GM12865 (cell line): ENCODE results near the gene NCBP3.
"Not testable (repeated sequence)": the region's sequence is repeated elsewhere in the genome, so short reads cannot be mapped to it uniquely, and the experiment has no call there.

ENCODE experiments used
- DNase-seq: peaks from one replicate; pipeline ENCODE4 v3.0.0; 2010; ENCODE audit warnings: low read depth
- H3K4me3 ChIP-seq: 2 replicates; pipeline ENCODE4 v1.5.1; 2011; ENCODE audit warnings: mild to moderate bottlenecking, low read depth, low read length, control low read depth
- CTCF ChIP-seq: IDR thresholded peaks from 2 replicates; pipeline ENCODE4 v1.5.1; 2011; ENCODE audit warnings: low read length, control low read depth, low read depth, inconsistent platforms; ENCODE audit not compliant: insufficient read depth; ENCODE audit errors: missing control alignments

The NCBP3 gene

DNA sequence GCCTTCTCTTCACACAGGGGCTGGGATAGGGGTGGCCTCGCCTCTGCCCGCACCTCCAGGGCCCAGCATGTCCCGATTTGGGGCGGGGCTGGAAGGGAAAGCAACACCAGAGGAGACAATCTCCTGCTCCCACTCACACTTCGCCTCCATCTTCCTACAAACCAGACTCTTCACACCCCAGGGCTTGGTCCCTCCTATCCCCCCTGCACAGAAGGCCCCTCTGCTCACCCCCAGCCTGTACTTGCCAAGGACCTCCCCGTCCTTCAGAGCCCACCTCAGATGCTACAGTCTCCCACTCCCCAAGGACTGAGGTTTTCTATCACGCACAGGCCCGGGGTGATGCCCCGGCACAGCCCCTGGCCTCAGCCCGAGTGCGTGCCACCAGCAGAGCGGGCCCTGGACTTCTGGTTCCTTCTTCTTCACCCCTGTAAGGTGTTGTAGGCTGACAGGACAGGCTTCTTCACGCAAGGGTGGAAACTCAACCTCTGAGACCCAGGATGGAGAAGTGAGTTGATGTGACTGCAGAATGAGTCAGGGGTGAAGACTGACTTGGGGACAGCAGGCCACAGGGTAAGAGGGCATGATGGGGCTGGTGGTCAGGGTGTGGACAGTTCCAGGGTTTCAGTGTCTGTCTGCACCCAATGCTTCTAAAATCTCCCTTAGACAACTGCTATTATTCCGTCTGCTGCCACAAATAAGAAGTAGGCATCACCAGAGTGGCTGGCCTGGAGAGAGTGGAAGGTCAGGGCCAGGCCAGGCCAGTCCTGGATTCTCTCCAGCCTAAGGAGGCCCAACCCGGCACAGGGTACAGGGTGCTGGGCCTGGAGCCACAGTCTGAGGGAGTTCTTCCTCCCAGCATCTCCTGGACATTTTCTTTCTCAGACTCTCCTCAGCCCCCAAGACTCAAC is 47.5 kb downstream of the NCBP3 start:
- DNase-seq, result peak; percentile 63
- TF ChIP-seq CTCF, result no peak
- H3K4me3 ChIP-seq, result no peak overlapping the region

- no peak overlapping the region for H3K4me3 ChIP-seq
- peak; percentile 73 for DNase-seq
- TF ChIP-seq CTCF, result no peak
These were observed 49.2 kb downstream of the NCBP3 start for GRCh38 chr17:3796822-3797170.

DNA sequence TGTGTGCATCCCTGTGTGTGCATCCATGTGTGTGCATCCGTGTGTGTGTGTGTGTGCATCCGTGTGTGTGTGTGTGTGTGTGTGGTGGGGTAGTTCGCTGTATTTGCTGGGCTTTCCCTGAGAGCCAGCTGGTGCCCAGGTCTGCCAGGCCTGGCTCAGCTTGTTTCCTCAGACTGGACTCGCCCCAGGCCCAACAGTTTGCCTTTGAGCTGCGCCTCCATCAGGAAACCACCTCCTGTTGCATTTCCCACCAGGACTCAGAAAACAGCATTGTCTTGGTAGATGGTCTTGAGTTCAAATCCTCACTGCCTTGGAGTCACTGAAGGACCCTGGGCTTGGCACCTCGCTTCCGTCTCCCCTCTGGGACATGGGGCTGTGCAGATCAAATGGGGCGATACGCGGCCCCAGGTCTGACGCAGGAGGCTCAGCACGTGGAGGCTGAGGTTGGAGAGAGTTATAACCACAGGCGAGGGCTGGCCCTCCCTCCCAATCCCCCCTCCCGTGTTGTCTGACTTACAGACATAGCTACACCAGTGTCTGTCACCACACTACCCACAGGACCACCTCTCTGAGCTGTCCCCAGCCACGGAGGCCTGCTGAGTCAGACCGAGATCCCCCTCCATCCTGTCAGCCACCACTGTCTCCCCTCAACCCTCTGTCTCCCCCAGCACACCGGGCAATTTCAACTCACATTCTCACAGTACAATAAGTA is 49.8 kb downstream of the NCBP3 start:
- peak; percentile 96 for DNase-seq
- no peak for TF ChIP-seq CTCF
- no peak overlapping the region for H3K4me3 ChIP-seq

- DNase-seq, result peak; percentile 59
- TF ChIP-seq CTCF, result no peak
- no peak overlapping the region for H3K4me3 ChIP-seq
These were observed 50.5 kb downstream of the NCBP3 start for GRCh38 chr17:3795390-3796102.

- peak; percentile 41 for DNase-seq
- TF ChIP-seq CTCF, result no peak
- no peak overlapping the region for H3K4me3 ChIP-seq
These were observed 51.3 kb downstream of the NCBP3 start for GRCh38 chr17:3794557-3795389.

GRCh38 chr17:3794152-3794551 is 51.9 kb downstream of the NCBP3 start:
- not testable (repeated sequence) for DNase-seq, H3K4me3 ChIP-seq

GRCh38 chr17:3793258-3793657 is 52.8 kb downstream of the NCBP3 start:
- DNase-seq, H3K4me3 ChIP-seq: not testable (repeated sequence)
